Pancreas (tissue), 10 donors: Measurements from ENCODE around the gene SNRK. TPM values are rescaled to one million over a fixed set of nuclear protein-coding genes. Genes with fewer than 3 reads are reported as not detected.
"Not testable (repeated sequence)": the region's sequence is repeated elsewhere in the genome, so short reads cannot be mapped to it uniquely, and the experiment has no call there.

ENCODE experiments used
- ATAC-seq, 4 donors: fragments of 200-7000 bp; cut with Tn5 transposase; one replicate each; pipeline versions ENCODE4 v1.8.0 to v1.9.1; 2020; ENCODE audit warnings: mild to moderate bottlenecking in 4 of 4, moderate library complexity in 4 of 4
- DNase-seq, 6 donors: peaks; one replicate each; pipeline ENCODE4 v3.0.0-alpha.2; 2020
- FAIRE-seq: peaks from 2 replicates; lab custom pipeline; 2012; peaks lifted over from hg19 to GRCh38; lab: Jason Lieb, UNC
- H3K27ac ChIP-seq, 4 donors: fragments of 200-600 bp; sonication (generic); 1 replicate in 3 of 4; 2 replicates in 1 of 4; pipeline versions ENCODE4 v1.5.0 to v1.8.0; 2020
- H3K27me3 ChIP-seq, 4 donors: fragments of 200-600 bp; one replicate each; pipeline ENCODE4 v1.8.0; 2021
- H3K36me3 ChIP-seq, 3 donors: fragments of 200-600 bp; sonication (generic) in 1 of 3; one replicate each; pipeline versions ENCODE4 v1.5.0 to v1.8.0; 2020 to 2021
- H3K4me1 ChIP-seq, 3 donors: fragments of 200-600 bp; one replicate each; pipeline ENCODE4 v1.8.0; 2021
- H3K4me3 ChIP-seq, 4 donors: fragments of 200-600 bp; sonication (generic) in 2 of 4; one replicate each; pipeline versions ENCODE4 v1.5.0 to v1.8.0; 2020 to 2021
- H3K9me3 ChIP-seq, 4 donors: fragments of 200-600 bp; one replicate each; pipeline ENCODE4 v1.8.0; 2021
- CTCF ChIP-seq, 4 donors: fragments of 200-600 bp; sonication (generic) in 3 of 4; IDR thresholded peaks; one replicate each; pipeline versions ENCODE4 v1.5.0 to v1.8.0; 2021; ENCODE audit warnings: antibody characterized with exemption in 4 of 4
- WGBS, 2 donors: extraction: QIAGEN DNeasy Blood & Tissue Kit; methylation state at CpG; one replicate each; pipeline ENCODE4 v1.1.7; 2013; 5-methylcytosine and 5-hydroxymethylcytosine counted together
- intact Hi-C, 3 donors: fragments of 100-400 bp; cut with DNase I; formaldehyde crosslinking; loops; one replicate each; pipeline versions ENCODE4 v1.11.1 to v1.14.2; 2022
- polyA plus RNA-seq, 2 donors: library from polyadenylated mRNA; stranded (reverse); fragments of 200-250 nt; gene quantifications; one replicate each; pipeline ENCODE4 v1.2.3, GENCODE V29; 2013
- total RNA-seq, 6 donors: library from RNA; stranded (reverse); fragmentation: NEBNext Ultra II Directional in 4 of 6; extraction: Animal tissue kit (Norgen Biotek cat#: 25700) in 4 of 6; gene quantifications; one replicate each; pipeline versions ENCODE4 v1.2.1 to v1.2.4, GENCODE V29; 2021 to 2023
- donor health status: healthy with polysubstance abuse.
- donor health status: DM: no; HTN: no; CAD: no; lungs with moderate emphysema.
- donor health status: DM: no; HTN: no; CAD: no.
- donor health status: control.
- donor health status: control.
- donor health status: Bipolar disorder and iron deficiency.
- donor health status: DM: yes; HTN: yes; CAD: no.
- donor health status: DM: no; HTN: no; CAD: no.
- donor health status: DM: no; HTN: no; CAD: no.
- donor health status: DM: yes; HTN: yes; CAD: no.

Gene SNRK
- total and polyA plus RNA-seq, 8 donors = 6.3 to 24.2 (median 17.2) TPM

GRCh38 chr3:43353923-43354670 is 67.8 kb downstream of the SNRK start:
- intact Hi-C loops = no loop called here
- ATAC-seq (no peak), DNase-seq (no peak), FAIRE-seq (no peak)
- H3K27ac ChIP-seq = no peak overlapping the region
- H3K27me3 ChIP-seq = no peaks in the 10 kb centered on the region
- H3K4me1 ChIP-seq = no peaks in the 10 kb centered on the region
- WGBS, 2 donors = 69 to 80% methylated on average over 4 of the region's 4 CpGs
- no peak overlapping the region for H3K4me3 ChIP-seq
- H3K36me3 ChIP-seq = no peaks in the 10 kb centered on the region
- no peak for TF ChIP-seq CTCF (IDR thresholded peaks at IDR 0.05)
- no peaks in the 10 kb centered on the region for H3K9me3 ChIP-seq

- intact Hi-C loops, H3K4me3 ChIP-seq, ATAC-seq, H3K9me3 ChIP-seq, H3K36me3 ChIP-seq, DNase-seq, H3K27ac ChIP-seq, H3K4me1 ChIP-seq, H3K27me3 ChIP-seq, FAIRE-seq: not testable (repeated sequence)
- WGBS, 2 donors = 98% methylated on average over 2 of the region's 2 CpGs
Measured at GRCh38 chr3:43356033-43356432, 69.7 kb downstream of the SNRK start.

GRCh38 chr3:43361077-43361476 is 74.7 kb downstream of the SNRK start:
- DNase-seq (no peak), FAIRE-seq (no peak), ATAC-seq (no peak)
- H3K36me3 ChIP-seq = no peaks in the 10 kb centered on the region
- intact Hi-C loops = no loop called here
- TF ChIP-seq CTCF (IDR thresholded peaks at IDR 0.05) = no peak
- H3K4me1 ChIP-seq = no peaks in the 10 kb centered on the region
- no peaks in the 10 kb centered on the region for H3K9me3 ChIP-seq
- H3K4me3 ChIP-seq = no peak overlapping the region
- 85 to 86% methylated on average over 5 of the region's 5 CpGs for WGBS, 2 donors
- no peak overlapping the region for H3K27ac ChIP-seq
- no peaks in the 10 kb centered on the region for H3K27me3 ChIP-seq

GRCh38 chr3:43362183-43362582 is 75.8 kb downstream of the SNRK start:
- Histone ChIP-seq H3K4me3 (no peak overlapping the region), H3K27me3 (no peaks in the 10 kb centered on the region), H3K36me3 (no peaks in the 10 kb centered on the region), H3K27ac (no peak overlapping the region), H3K9me3 (no peaks in the 10 kb centered on the region), H3K4me1 (no peaks in the 10 kb centered on the region)
- FAIRE-seq (no peak), ATAC-seq (no peak), DNase-seq (no peak)
- TF ChIP-seq CTCF (IDR thresholded peaks at IDR 0.05) = no peak
- 92 to 94% methylated on average over 4 of the region's 4 CpGs for WGBS, 2 donors
- intact Hi-C loops = no loop called here

GRCh38 chr3:43362961-43363360 is 76.6 kb downstream of the SNRK start:
- ATAC-seq = no peak
- Histone ChIP-seq H3K27me3 (no peaks in the 10 kb centered on the region), H3K9me3 (no peaks in the 10 kb centered on the region), H3K27ac (no peak overlapping the region), H3K36me3 (no peaks in the 10 kb centered on the region), H3K4me1 (no peaks in the 10 kb centered on the region), H3K4me3 (no peak overlapping the region)
- intact Hi-C loops = no loop called here
- TF ChIP-seq CTCF (IDR thresholded peaks at IDR 0.05) = no peak
- 92 to 94% methylated on average over 6 of the region's 6 CpGs for WGBS, 2 donors
- DNase-seq = no peak
- FAIRE-seq = no peak
